Fibroblast of the conjunctiva (primary cell): Measurements from ENCODE around the gene NIPAL4.
A peak's percentile ranks its signal among the peaks of the same experiment; 100 is the strongest.

Experiments used
- DNase-seq: peaks from one replicate; pipeline ENCODE4 v3.0.0-alpha.2; 2010; ENCODE audit warnings: low read depth

NIPAL4 gene

DNA sequence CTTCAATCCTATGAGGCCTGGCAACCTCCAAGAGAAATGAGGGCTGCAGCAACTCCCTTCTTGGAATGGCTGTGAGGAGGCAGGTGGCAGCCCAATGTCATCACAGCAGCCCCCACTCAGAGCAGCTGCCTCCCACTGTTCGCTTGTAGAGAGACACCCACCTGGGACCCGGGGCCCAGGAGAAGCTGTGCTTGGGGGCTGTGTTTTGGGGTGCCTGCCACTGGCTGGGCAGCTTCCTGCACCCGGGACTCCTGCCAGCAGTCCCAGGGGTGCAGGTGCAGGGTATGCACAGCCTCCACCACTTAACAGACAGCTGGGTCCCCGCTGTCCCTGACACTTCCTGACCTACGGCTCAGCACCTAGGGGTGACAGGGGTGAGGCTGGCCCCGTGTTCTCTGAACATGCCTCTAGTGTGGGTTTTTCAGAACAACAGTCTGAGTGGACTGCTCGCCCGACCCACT lies 26.2 kb downstream of the NIPAL4 start:
- no peak for DNase-seq

DNA sequence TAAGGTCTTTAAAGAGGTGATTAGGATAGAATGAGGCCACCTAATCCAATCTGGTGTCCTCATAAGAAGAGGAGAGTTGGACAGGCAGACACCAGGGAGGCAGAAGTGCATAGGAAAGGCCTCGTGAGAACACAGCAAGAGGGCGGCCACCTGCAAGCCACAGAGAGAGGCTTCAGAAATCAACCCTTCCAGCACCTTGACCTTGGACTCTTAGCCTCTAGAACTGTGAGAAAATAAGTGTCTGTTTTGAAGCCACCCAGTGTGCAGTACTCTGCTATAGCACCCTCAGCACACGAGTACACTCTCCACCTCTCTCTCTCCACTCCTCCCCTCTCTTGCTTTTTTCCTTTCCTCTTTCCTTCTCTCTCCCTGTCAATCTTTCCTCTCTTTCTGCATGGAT lies 26.8 kb downstream of the NIPAL4 start:
- no peak for DNase-seq

DNA sequence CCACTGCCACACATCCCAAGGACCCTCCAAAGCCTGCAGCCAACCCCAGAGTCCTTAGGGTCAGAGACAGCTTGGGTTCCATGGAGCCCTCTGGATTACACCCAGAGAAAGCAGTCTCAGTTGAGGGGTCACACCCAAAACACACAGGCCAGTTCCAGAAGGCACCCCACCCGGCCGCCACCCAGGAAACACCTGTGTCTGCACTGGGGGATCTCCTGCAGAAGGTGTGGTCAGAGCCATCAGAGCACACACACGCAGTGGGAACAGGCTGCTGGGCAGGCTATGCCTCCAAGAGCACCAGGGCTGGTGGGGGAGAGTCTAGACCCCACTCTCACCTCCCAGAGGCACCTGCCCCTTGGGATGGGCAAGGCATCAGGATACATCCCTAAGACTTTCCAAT lies 27.3 kb downstream of the NIPAL4 start:
- DNase-seq, result no peak

DNA sequence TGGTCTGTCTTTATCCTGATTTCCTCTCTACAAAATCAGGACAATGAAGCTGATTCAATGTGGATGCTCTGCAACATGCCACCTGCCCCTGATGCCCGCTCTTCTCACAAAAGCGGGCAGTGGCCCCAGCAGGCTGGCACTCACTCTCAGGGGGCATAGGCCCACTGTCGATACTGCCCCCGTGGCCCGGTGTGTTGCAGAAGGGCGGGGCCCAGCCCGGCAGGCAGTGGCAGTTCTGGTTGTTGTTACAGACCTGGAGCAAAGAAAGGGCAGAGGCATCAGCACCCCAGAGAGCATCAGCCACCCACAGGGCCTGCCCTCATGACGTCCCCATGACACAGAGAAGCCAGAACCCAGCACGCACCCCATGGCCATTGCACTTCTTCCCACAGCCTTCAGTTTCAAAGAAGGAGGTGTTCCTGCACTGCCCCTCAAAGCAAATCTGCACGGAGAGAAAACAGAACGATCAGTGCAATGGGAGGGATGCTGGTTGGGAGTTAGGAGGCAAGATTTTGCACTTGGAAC lies 31.5 kb downstream of the NIPAL4 start:
- no peak for DNase-seq

DNA sequence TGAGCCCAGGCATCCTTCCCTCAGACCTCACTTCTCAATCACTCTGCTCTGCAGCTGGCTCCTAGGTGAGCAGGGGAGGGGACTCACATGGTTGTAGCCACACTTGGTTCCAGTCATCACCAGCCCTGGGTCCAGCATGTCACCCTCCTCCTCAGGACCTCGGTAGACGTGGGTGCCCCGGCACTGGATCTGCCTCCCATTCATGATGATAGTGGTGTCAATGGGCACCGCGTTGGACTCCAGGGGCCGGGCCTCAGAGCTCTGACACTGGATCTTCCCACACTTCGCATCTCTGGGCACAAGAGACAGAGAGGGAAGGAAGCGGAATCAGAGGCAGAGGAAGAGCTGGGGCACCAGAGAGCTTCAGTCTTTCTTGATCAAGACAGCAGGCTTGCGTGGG lies 32.9 kb downstream of the NIPAL4 start:
- no peak for DNase-seq

DNA sequence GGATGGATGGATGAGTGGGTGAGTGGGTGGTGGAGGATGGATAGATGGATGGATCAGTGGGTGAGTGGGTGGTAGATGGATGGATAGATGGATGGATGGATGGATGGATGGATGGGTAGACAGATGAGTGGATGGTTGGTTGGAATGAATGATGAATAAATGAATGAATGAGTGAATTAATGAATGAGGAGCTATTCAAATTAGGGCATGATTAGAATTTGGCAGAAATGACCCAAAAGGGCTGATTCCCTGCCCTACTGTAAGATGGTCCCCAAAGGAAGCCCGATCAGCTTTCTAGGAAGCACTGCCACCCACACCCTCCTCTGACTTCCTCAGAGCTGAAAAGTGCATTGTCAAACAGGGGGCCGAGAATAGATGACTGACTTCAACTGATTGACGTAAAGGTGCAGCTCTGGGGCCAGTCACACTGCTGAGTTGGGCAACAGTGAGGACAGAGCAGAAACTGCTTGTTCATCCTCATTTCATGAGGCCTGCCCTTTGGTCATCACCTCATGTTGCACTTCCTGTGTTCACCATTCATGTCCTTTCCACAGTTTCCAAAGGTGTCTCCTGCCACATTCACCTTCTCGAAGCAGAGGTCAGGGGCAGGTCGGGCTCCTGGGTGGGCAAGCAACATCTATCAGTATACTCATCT lies 34.3 kb downstream of the NIPAL4 start:
- DNase-seq, result no peak

DNA sequence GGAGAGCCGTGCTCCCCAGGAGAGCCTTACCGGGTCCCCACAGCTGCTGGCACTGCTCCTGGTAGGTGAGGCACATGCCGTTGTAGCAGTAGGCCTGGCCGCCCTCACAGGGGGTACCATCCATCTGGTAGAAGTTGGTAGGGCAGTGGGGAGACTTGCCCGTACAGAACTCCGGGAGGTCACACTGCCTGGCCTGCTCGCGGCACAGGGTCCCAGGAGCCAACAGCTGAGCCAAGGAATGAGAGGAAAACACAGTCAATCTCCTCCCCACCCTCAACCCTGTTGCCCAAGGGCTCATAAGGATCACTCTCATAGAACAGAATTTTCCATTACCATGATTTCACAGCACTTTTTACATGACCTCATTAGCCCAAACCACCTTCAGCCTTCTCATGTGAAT lies 36.9 kb downstream of the NIPAL4 start:
- DNase-seq, result no peak

DNA sequence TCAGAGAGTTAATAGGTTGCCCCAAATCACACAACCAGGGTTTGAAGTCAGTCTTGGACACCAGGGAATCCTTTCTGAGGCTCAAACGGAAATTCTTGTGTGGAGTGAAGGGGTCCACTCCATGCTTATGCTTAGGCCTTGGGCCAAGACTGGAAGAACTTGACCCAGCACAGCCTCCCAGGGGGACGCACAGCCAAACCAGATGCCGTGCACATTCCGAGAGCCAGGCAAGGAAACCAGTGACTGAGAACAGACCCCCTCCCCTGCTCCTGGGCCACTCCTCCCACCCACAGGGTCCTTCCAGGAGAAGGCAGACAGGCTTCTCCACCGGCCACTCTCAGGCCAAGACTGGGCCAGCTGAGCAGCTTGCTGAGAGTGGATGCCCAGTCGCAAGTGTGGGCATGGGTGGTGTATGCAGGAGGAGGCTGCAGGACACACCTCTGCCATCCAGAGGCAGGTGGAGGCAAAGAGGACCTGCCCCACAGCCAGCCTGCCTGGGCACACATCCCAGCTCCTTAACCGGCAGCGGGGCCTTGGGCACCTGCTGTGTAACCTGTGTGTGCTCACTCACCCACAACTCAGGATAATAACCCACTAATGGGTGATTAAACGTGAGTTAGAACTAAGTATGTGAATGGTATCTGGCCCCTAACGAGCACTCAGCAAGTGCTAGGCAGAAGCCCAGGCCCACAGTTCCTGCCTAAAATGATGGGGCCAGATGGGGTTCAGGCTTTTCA lies 38.0 kb downstream of the NIPAL4 start:
- DNase-seq, result no peak

DNA sequence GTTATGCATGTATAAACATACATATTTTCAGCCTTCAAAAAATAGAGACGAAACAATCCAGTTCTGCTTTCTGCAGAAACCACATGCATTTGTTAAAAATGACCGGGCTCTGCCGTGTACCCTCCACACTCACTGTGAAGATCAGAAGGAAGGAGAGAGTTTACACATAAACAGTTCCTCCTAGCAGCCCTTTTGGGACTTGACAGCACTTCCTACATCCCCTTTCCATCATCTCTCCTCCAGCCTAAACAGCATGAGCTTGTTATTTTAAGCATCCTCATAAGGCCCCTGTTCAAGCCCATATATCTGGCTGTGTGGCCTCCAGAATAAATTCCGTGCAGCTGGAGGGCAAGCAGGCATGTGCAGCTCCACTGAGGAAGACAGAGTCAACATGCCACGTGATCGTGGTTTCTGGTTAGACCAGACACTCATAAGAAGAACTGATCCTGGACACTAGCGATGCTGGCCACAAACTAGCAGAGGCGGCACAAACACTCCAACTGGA lies 42.2 kb downstream of the NIPAL4 start:
- no peak for DNase-seq

DNA sequence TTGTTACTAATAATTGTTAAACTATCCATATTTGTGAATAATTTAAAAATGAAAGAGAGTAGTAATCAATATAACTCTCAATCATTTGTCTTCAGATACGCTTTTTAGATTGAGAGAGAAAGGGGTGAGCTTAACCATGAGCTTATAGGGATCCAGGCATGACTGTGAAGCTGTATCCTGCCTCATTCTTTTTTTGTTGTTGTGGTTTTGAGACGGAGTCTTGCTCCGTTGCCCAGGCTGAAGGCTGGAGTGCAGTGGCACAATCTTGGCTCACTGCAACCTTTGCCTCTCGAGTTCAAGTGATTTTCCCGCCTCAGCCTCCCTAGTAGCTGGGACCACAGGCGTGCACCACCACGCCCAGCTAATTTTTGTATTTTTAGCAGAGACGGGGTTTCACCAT lies 44.0 kb downstream of the NIPAL4 start:
- DNase-seq, result no peak

DNA sequence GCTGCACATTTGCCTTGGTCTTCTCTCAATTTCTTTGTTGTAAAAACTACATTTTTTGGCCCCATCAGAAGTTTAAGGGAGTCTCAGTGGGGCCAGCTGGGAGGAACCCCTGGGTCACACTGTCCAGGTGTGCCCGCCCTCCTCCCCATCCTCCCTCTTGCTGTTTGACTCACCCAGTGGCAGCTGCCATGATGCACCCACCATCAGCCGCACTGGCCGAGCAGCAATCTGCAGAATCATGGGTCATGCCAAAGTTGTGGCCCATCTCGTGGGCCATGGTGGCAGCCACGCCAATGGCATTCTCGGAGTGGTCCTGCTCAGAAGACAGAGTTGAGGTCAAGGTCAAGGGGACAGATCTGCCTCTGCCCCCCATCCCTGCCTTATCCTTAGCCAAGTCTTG lies 45.5 kb downstream of the NIPAL4 start:
- DNase-seq, result no peak

DNA sequence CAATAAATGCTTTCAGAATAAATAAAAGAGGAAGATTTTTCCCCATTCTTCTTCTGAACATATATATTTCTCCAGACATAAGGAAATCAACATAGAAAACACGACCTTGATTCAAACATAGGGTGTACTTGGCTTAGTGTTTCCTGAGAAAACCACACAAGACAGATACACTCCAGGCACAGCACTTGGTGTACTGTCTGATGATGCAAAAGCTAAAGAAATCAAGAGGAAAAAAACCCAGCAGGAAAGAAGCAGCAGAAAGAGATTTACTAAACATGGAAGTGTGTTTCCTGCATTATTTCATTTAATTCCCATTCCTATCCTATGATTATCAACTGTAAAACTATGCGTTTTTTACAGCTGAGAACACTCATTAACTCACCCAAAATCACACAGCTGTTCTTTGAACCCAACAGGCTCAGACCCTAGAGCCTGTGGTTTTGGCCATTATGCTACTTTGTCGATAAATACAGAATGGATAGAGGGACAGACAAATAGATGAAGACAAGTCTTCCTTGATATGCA lies 46.1 kb downstream of the NIPAL4 start:
- no peak for DNase-seq

DNA sequence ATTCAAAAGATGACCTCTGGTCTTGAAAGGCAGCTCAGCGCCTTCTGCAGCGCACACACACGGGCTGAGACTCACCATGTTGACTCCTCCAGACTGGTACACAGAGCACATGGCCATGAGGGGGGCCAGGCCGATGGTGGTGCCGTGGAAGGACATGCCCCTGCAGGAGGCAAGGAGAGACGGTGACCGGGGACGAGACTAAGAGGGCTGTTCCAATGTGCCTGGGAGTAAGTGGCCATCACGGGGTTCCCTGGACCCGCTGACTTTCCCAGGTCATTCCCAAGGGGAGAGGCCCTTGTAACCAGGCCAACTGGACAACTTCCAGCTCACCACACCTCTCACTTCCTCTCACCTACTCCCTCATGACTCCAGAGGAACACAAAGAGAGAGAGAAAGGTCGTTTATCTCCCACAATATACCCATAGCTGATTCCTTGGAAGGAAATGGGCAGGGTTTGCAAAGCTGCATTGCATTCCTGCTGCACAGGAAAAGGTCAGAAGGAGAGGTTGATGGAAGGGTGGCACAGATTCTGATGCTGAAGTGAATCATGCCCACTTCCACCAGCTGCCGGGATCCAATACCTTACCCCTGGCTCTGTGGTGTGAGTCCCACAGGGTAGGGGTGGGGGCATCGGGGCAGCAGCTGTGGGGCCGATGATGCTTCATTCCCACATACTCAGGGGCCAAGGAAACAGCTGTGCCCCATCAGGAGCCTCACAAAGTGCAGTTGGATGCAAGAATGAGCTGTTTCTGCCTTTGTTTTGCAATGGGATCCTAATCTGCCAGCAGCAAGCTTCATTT lies 47.2 kb downstream of the NIPAL4 start:
- DNase-seq, result no peak

DNA sequence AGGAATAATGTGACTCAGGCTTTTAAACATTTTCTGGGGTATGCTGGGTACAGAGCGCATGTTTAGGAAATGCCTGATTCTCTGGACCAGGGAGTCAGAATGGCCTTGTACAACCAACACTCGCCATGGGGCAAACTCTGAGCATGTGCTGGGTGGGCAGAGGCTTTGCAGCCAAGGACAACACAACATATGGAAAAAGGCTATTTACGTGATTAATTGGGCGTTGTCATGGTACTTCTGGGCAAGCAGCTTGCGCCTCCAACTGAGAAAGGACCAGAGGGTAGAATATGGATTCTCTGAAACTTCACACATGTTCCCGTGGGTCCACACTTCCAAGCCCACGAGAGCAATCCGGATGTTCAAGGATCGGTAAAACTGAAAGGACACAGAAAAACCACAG lies 49.1 kb downstream of the NIPAL4 start:
- no peak for DNase-seq

DNA sequence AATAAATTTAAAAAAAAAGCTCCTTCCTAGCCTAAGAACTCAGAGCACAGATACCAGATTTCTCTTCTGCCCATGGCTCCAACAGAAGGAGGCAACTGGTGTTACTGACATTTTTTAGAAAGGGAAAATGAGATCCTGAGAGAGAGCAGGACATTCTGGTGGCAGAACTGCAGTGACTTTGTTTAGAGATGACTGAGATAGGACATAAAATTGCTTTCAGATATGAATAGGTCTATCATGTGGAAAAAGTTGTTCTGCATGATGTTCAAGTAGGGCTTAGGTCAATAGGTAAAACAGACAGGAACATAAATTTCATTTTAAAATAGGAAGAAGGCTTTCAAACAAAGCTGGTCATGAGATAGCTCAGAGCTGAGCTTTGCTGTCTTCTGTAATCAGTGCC lies 49.6 kb downstream of the NIPAL4 start:
- no peak for DNase-seq

DNA sequence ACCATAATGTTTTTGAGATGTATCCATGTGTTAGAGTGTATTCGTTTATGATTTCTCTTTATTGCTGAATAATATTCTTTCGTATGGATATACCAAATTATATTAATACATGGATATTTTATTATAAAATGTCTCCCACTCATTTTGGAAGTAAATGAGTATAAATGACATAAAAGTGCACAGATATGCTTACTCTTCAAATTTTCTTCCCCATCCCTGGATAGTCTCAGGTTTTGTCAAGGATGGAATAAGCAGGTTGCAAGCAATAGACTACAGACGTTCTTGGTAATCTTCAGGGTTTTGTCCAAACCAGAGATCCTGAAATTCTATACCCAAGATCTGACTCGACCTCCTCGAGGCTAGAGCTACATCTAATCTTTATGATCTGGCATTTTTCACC lies 50.7 kb downstream of the NIPAL4 start:
- no peak for DNase-seq

DNA sequence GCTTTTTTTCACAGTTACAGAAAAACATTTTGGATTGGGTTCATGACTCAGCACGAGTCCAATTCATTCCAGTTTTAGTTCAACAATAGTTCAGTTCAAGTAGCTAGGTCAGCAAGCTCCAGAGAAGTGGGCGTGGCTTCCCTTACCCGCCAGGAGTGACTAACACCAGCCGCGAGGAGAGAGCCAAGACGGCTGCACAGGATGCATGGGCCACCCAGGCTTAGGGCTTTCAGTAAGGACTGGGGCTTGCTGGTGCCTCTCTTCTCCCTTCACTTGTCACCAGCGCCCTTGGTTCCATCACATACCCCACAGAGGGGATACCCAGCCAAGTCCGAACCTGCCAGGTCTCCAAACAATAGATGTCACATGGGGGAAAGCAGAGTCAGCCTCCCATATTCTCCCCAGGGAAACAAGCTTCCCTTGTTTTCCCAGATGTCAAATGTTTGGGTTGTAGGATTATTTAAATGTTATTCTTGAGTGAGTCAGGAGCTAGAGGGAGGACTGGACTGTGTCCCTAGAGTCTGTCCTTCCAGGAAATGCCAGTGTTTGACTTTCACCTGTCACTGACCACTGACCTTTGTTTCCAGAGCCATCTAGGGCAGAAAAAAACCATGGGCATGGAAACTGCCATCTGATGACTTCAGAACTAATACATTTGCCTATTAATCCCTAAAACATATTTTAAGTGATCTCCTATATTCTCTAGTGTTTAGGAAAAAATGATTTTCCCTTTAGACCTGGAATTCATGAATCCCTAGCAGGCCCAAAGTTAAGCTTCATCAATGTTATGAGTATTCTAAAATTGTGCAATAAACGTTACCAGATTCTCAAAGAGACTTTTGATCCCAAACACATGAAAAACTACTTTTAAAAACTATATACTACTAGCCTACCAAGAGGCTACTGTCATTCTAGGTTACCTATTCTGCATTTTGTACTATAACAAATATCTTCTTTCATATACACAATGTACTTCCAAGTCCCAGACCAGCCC lies 51.9 kb downstream of the NIPAL4 start:
- peak; percentile 96 for DNase-seq

DNA sequence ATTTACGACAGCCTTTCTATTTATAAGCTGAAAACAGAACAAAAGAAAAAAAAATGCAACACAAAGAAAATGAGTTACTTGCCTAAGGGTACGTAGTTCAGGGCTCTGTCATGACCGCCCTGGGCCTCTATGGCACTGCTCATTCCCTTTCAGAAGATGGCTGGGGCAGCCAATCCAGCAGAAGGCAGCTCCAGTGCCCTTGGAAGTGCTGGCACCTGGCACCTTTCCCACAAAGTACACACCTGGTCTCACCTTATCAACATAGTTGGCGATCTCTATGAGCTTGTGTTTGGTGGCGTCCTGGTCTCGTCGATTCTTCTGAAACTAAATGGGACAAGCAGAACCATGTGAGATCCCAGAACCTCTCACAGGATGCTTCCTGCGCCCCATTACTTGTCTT lies 53.2 kb downstream of the NIPAL4 start:
- no peak for DNase-seq

DNA sequence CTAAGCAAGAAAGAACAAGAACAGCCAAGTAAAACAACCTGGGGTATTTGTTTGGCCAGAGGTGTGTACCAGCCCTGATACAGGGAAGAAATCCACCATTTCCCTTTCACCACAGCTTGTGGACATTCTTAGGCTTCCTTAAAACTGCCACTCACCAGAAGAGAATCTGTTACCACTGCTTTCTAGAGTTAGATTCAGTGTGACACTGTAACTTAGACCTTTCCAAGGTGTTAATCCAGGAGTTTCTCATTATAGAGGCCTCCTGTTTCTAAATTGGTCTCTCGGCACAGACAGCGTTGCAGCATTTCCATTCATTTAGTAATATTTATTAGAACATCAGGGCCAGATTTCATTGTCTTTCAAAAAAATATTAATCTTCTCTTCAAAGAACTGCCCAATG lies 55.0 kb downstream of the NIPAL4 start:
- no peak for DNase-seq

DNA sequence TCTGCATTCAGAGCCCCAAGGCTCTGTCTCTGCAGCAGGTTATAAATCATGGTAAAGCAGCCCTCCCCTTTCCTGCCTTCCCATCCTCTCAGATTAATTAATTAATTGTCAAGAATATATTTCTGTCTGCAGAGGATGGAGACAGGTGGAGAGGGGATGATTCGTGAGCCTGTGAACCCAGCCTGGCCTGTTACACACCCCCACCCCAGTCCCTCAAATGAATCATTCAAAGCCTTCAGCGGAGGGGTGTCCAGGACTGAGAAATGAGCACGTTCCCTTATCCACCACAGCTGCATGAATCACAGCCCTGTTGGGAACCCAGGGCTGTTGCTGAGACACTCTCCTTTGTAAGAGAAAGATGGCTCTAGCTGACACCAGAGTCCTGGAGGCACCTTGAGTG lies 56.0 kb downstream of the NIPAL4 start:
- DNase-seq, result no peak
